Heart left ventricle (tissue), 16 donors: Measurements from ENCODE around the gene GET4. TPM values are rescaled to one million over a fixed set of nuclear protein-coding genes. Genes with fewer than 3 reads are reported as not detected.
A peak's percentile ranks its signal among the peaks of the same experiment; 100 is the strongest.

Experiments
- ATAC-seq, 4 donors: fragments of 200-7000 bp; cut with Tn5 transposase; one replicate each; pipeline ENCODE4 v1.9.1; 2020 to 2022; ENCODE audit warnings: moderate library complexity in 4 of 4, mild to moderate bottlenecking in 3 of 4, moderate number of reproducible peaks in 1 of 4
- DNase-seq, 5 donors: peaks; one replicate each; pipeline ENCODE4 v3.0.0-alpha.2; 2020
- H3K27ac ChIP-seq, 12 donors: fragments of 200-600 bp; sonication (generic) in 4 of 12; one replicate each; pipeline versions ENCODE4 v1.5.0 to v1.8.0; 2016 to 2022; ENCODE audit warnings: mild to moderate bottlenecking in 2 of 12
- H3K27me3 ChIP-seq, 9 donors: fragments of 200-600 bp; sonication (generic) in 2 of 9; one replicate each; pipeline versions ENCODE4 v1.5.1 to v1.8.0; 2016 to 2022; ENCODE audit warnings: mild to moderate bottlenecking in 3 of 9
- H3K36me3 ChIP-seq, 9 donors: fragments of 200-600 bp; sonication (generic) in 2 of 9; one replicate each; pipeline versions ENCODE4 v1.5.0 to v1.8.0; 2018 to 2022; ENCODE audit warnings: mild to moderate bottlenecking in 2 of 9
- H3K4me1 ChIP-seq, 12 donors: fragments of 200-600 bp; sonication (generic) in 4 of 12; one replicate each; pipeline versions ENCODE4 v1.5.0 to v1.8.0; 2016 to 2022; ENCODE audit warnings: mild to moderate bottlenecking in 3 of 12
- H3K4me3 ChIP-seq, 12 donors: fragments of 200-600 bp; sonication (generic) in 4 of 12; one replicate each; pipeline versions ENCODE4 v1.5.0 to v1.8.0; 2017 to 2022; ENCODE audit warnings: mild to moderate bottlenecking in 9 of 12, moderate library complexity in 4 of 12
- H3K9me3 ChIP-seq, 12 donors: fragments of 200-600 bp; sonication (generic) in 4 of 12; one replicate each; pipeline versions ENCODE4 v1.5.0 to v1.8.0; 2016 to 2022; ENCODE audit warnings: mild to moderate bottlenecking in 1 of 12
- CTCF ChIP-seq, 12 donors: fragments of 200-600 bp; sonication (generic) in 4 of 12; IDR thresholded peaks; one replicate each; pipeline versions ENCODE4 v1.5.0 to v1.8.0; 2018 to 2022; ENCODE audit warnings: antibody characterized with exemption in 12 of 12, mild to moderate bottlenecking in 5 of 12
- POLR2A ChIP-seq, 2 donors: fragments of 450-650 bp; IDR thresholded peaks; one replicate each; pipeline ENCODE4 v1.6.1; 2017; ENCODE audit warnings: antibody characterized with exemption in 2 of 2, mild to moderate bottlenecking in 2 of 2, moderate library complexity in 2 of 2
- WGBS, 4 donors: extraction: QIAGEN DNeasy Blood & Tissue Kit in 2 of 4; methylation state at CpG; one replicate each; pipeline versions ENCODE4 v1.1.5 to v1.1.7; 2013 to 2018; 5-methylcytosine and 5-hydroxymethylcytosine counted together
- intact Hi-C, 10 donors: fragments of 100-400 bp; cut with DNase I; formaldehyde crosslinking; loops; one replicate each; pipeline versions ENCODE4 v1.11.1 to v1.14.2; 2022
- polyA plus RNA-seq, 2 donors: library from polyadenylated mRNA; stranded (reverse); fragments of 200-250 nt; gene quantifications; one replicate each; pipeline ENCODE4 v1.2.3, GENCODE V29; 2013
- total RNA-seq, 9 donors: library from RNA; depleted of rRNA in 2 of 9; stranded (reverse); fragments of >200 nt in 2 of 9; fragmentation: NEBNext Ultra II Directional in 3 of 9; extraction: Animal tissue kit (Norgen Biotek cat#: 25700) in 3 of 9; gene quantifications; one replicate each; pipeline versions ENCODE4 v1.1.0 to v1.2.4, GENCODE V29; 2016 to 2023
- donor health status: ischemic (EF 13 %, LVEDD 7.1; RV severe dilation, severe dysfunction).
- donor health status: healthy with polysubstance abuse.
- donor health status: DM: no; HTN: yes; CAD: no.
- donor health status: DM: no; HTN: no; CAD: no.
- donor health status: ischemic (EF 25% LVEDD 6.9; RV normal size, moderate dysfunction).
- donor health status: ischemic (EF 25% LVEDD 5.7; RV mildly dilated, moderate dysfunction).
- donor health status: healthy.
- donor health status: DM: yes; HTN: yes; CAD: no.
- donor health status: ischemic (EF 35%, LVEDD 5.7; RV mildly dilated, moderate dysfunction).
- donor health status: nonischemic (EF 11% LVEDD 7.7; RV severe dilation, severe dysfunction).
- donor health status: DM: yes; HTN: yes; CAD: no.
- donor health status: PGD.
- donor health status: ischemic (EF 29% LVEDD 5.4; RV normal size, mild dysfunction).
- donor health status: nonischemic (EF 23%, LVEDD 6.1; RV moderate dilation, normal function).

Gene GET4
- total and polyA plus RNA-seq, 11 donors, result 14.6 to 34.1 (median 19.7) TPM

DNA sequence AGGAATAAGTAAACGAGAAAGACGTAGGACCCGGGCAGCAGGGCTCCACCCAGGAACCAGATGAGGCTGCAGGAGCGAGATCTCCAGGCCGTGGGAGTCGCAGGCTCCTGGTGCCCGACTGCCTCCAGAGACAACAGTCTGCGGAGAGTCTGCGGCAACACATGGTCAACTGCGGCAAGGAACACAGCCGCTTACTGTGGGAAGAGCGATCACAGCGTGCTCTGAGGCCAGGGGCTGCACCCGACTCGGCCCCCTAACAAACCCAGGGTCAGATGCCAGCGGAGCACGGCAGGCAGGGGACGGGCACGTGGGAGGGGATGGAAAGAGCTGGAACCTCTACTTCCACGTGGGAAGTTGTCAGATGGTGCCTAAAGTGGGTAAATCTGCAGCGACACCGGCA lies 26.6 kb downstream of the GET4 start:
- Histone ChIP-seq H3K4me1 (peaks cover 0 to 31% (median 8%) of the 10 kb centered on the region in 12 donors), H3K4me3 (no peak overlapping the region), H3K36me3 (peaks cover 0 to 9% (median 0%) of the 10 kb centered on the region in 9 donors), H3K9me3 (no peaks in the 10 kb centered on the region), H3K27me3 (peaks cover 0 to 18% (median 3%) of the 10 kb centered on the region in 9 donors), H3K27ac (no peak overlapping the region)
- DNase-seq (no peak), ATAC-seq (no peak)
- WGBS, 4 donors, result 84 to 91% (median 88%) methylated on average over 22 of the region's 22 CpGs
- intact Hi-C loops, result loop anchor here in 2 of 10 donors (10.0 kb wide), 3 partner anchors 52 to 272 kb away; partner anchors contain the start of gene ADAP1 (in 1 of the 2)
- TF ChIP-seq POLR2A (IDR thresholded peaks at IDR 0.05) (no peak), CTCF (IDR thresholded peaks at IDR 0.05) (no peak)

GRCh38 chr7:903921-904755 lies 27.8 kb downstream of the GET4 start:
- intact Hi-C loops, result loop anchor here in 2 of 10 donors (10.0 kb wide), 3 partner anchors 51 to 271 kb away; partner anchors contain the start of gene ADAP1 (in 1 of the 2)
- Histone ChIP-seq H3K9me3 (no peaks in the 10 kb centered on the region), H3K4me3 (peak overlapping the region in 3 of 12 donors; percentile 10 to 20 (median 20)), H3K27me3 (peaks cover 0 to 18% (median 3%) of the 10 kb centered on the region in 9 donors), H3K4me1 (peaks cover 0 to 29% (median 5%) of the 10 kb centered on the region in 12 donors), H3K36me3 (no peaks in the 10 kb centered on the region), H3K27ac (peak overlapping the region in 1 of 12 donors; percentile 7)
- WGBS, 4 donors, result 88 to 92% (median 90%) methylated on average over 34 to 37 of the region's 37 CpGs
- ATAC-seq, result no peak
- DNase-seq, result no peak
- TF ChIP-seq POLR2A (IDR thresholded peaks at IDR 0.05), result no peak

DNA sequence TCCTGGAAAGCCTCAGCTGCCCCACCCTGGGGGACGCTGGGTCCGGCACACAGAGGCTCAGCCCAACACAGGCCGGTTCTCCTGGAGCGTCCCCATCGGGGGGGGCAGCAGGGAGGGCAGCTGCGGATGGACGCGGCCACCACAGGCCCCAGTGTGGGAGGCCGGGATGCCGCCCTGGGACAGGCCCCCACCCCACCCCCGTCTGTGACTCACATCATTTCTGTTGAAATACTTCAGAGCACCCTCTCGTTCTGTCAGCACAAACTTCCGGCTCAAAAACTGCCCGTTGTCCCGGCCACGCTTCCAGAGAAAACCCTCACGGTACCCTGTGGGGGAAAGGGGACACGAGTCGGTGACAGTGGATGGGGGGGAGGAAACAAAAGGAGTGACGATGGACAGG lies 28.5 kb downstream of the GET4 start:
- H3K4me1 ChIP-seq, result peaks cover 0 to 31% (median 9%) of the 10 kb centered on the region in 12 donors
- WGBS, 4 donors, result 42 to 55% (median 51%) methylated on average over 20 of the region's 20 CpGs
- peaks cover 0 to 18% (median 3%) of the 10 kb centered on the region in 9 donors for H3K27me3 ChIP-seq
- ATAC-seq (peak in 2 of 4 donors; percentile 8 to 12), DNase-seq (no peak)
- H3K27ac ChIP-seq, result peak overlapping the region in 1 of 12 donors; percentile 7
- intact Hi-C loops, result loop anchor here in 3 of 10 donors (5.0 to 10.0 kb wide), 5 partner anchors 47 to 270 kb away; partner anchors contain the start of gene ADAP1 (in 2 of the 3)
- H3K4me3 ChIP-seq, result peak overlapping the region in 3 of 12 donors; percentile 10 to 20 (median 20)
- H3K9me3 ChIP-seq, result no peaks in the 10 kb centered on the region
- TF ChIP-seq POLR2A (IDR thresholded peaks at IDR 0.05) (no peak), CTCF (IDR thresholded peaks at IDR 0.05) (no peak)
- no peaks in the 10 kb centered on the region for H3K36me3 ChIP-seq

- Histone ChIP-seq H3K27ac (no peak overlapping the region), H3K36me3 (no peaks in the 10 kb centered on the region), H3K4me1 (peaks cover 0 to 29% (median 4%) of the 10 kb centered on the region in 12 donors), H3K4me3 (no peak overlapping the region), H3K27me3 (peaks cover 0 to 18% (median 3%) of the 10 kb centered on the region in 9 donors), H3K9me3 (no peaks in the 10 kb centered on the region)
- TF ChIP-seq CTCF (IDR thresholded peaks at IDR 0.05), result no peak
- no peak for TF ChIP-seq POLR2A (IDR thresholded peaks at IDR 0.05)
- DNase-seq (no peak), ATAC-seq (no peak)
- 64 to 84% (median 68%) methylated on average over 1 to 10 of the region's 10 CpGs for WGBS, 4 donors
- intact Hi-C loops, result loop anchor here in 3 of 10 donors (5.0 to 10.0 kb wide), 5 partner anchors 46 to 268 kb away; partner anchors contain the start of gene ADAP1 (in 2 of the 3)
Measured at GRCh38 chr7:906776-907157, 30.4 kb downstream of the GET4 start.
